BLaER1 treated with 17β-estradiol and CSF1 and Interleukin-3, amounts not matched to agents 10 nM and 100 nM (cell line): ENCODE results near the gene FAM180B.
A peak's percentile ranks its signal among the peaks of the same experiment; 100 is the strongest.
"Not testable (repeated sequence)": the region's sequence is repeated elsewhere in the genome, so short reads cannot be mapped to it uniquely, and the experiment has no call there.

Source experiments
- H3K27ac ChIP-seq, 11 experiments: shearing (Covaris generic); formaldehyde crosslinking; 2 replicates each; pipeline ENCODE4 v1.8.1; 2022
- H3K27me3 ChIP-seq, 11 experiments: shearing (Covaris generic); formaldehyde crosslinking; 2 replicates each; pipeline ENCODE4 v1.8.1; 2022
- H3K36me3 ChIP-seq, 11 experiments: shearing (Covaris generic); formaldehyde crosslinking; 2 replicates each; pipeline ENCODE4 v1.8.1; 2022
- H3K4me1 ChIP-seq, 10 experiments: shearing (Covaris generic); formaldehyde crosslinking; 2 replicates each; pipeline ENCODE4 v1.8.1; 2022
- H3K4me2 ChIP-seq, 11 experiments: shearing (Covaris generic); formaldehyde crosslinking; 2 replicates each; pipeline ENCODE4 v1.8.1; 2022
- H3K4me3 ChIP-seq, 10 experiments: shearing (Covaris generic); formaldehyde crosslinking; 2 replicates each; pipeline ENCODE4 v1.8.1; 2022
- H3K9ac ChIP-seq, 11 experiments: shearing (Covaris generic); formaldehyde crosslinking; 2 replicates each; pipeline ENCODE4 v1.8.1; 2022
- H3K9me3 ChIP-seq, 11 experiments: shearing (Covaris generic); formaldehyde crosslinking; replicated peaks in 1 of 11; 2 replicates each; pipeline ENCODE4 v1.8.1; 2022
- H4K20me1 ChIP-seq, 11 experiments: shearing (Covaris generic); formaldehyde crosslinking; 2 replicates each; pipeline ENCODE4 v1.8.1; 2022
- Cebpa-rat ChIP-seq, 11 experiments: shearing (Covaris generic); IDR thresholded peaks; 2 replicates each; pipeline ENCODE4 v1.8.1; 2022

FAM180B gene

DNA sequence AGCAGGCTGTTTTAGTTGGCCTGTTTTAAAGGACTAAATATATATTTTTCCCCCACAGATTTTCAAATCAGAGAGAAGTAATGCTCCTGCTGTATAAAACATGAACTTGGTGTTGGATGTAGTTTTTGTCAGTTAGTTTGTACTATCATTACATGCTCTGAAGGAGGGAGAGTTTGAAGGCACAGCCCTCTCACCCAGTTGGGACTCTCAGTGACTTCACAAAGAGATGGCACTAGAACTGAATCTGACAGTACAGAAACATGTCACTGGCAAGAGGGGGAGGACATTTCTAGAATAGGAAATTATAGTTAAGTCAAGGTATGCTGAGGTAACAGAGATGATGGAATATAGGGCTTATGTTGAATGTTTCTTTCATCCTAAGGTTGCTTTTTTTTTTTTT lies 28.8 kb downstream of the FAM180B start:
- Histone ChIP-seq H3K4me3 (no peak overlapping the region), H4K20me1 (no peaks in the 10 kb centered on the region; a peak in 2 of 22 replicates), H3K4me2 (no peak overlapping the region), H3K9me3 (no peaks in the 10 kb centered on the region), H3K36me3 (peaks cover 44 to 62% (median 50%) of the 10 kb centered on the region in 11 experiments), H3K4me1 (peaks cover 27 to 51% (median 32%) of the 10 kb centered on the region in 10 experiments), H3K27ac (no peak overlapping the region), H3K27me3 (no peaks in the 10 kb centered on the region), H3K9ac (no peak overlapping the region)
- TF ChIP-seq Cebpa-rat (IDR thresholded peaks at IDR 0.05) = no peak

GRCh38 chr11:47616726-47617416 lies 30.4 kb downstream of the FAM180B start:
- Histone ChIP-seq H3K27ac (no peak overlapping the region), H3K4me3 (no peak overlapping the region), H3K4me1 (peaks cover 12 to 34% (median 17%) of the 10 kb centered on the region in 10 experiments), H3K4me2 (0 out of 22 replicates have a peak overlapping the region, but pooled peaks of 1 of the 11 experiments have one; percentile 21), H3K9me3 (no peaks in the 10 kb centered on the region), H3K27me3 (no peaks in the 10 kb centered on the region), H3K36me3 (peaks cover 58 to 69% (median 61%) of the 10 kb centered on the region in 11 experiments), H3K9ac (peak overlapping the region in 1 of 11 experiments; percentile 52; a peak in 1 of 22 replicates), H4K20me1 (peaks cover 0 to 3% (median 0%) of the 10 kb centered on the region in 11 experiments; a peak in 2 of 22 replicates)
- no peak for TF ChIP-seq Cebpa-rat (IDR thresholded peaks at IDR 0.05)

DNA sequence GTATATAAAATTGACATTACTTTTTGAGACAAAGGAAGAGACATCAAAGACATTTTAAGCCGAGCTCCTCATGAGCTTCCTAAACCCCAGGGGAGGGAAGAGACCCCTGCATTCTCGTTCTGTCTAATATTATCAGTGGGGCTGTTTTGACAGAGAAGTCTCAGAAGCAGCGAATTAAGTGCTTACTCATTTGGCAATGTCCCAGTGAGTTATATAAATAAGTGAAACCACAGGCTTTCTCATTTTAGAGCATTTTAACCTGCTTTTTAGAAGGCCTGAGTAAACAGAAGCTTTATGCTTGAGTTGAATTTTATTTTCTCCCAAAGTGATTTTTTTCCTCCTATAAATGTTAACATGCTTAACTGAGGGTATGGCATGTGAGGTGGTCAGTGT lies 30.9 kb downstream of the FAM180B start:
- H3K4me2 ChIP-seq = peak overlapping the region in 2 of 11 experiments; percentile 2 to 21; a peak in 2 of 22 replicates
- H3K9me3 ChIP-seq = no peaks in the 10 kb centered on the region
- no peak overlapping the region for H3K4me3 ChIP-seq
- H4K20me1 ChIP-seq = peaks cover 0 to 4% (median 0%) of the 10 kb centered on the region in 11 experiments; a peak in 1 of 22 replicates
- peaks cover 7 to 29% (median 12%) of the 10 kb centered on the region in 10 experiments; a peak in 18 of 20 replicates for H3K4me1 ChIP-seq
- peak overlapping the region in 2 of 11 experiments; percentile 14 to 52; a peak in 1 of 22 replicates for H3K9ac ChIP-seq
- TF ChIP-seq Cebpa-rat (IDR thresholded peaks at IDR 0.05) = no peak
- H3K36me3 ChIP-seq = peaks cover 63 to 74% (median 66%) of the 10 kb centered on the region in 11 experiments
- H3K27me3 ChIP-seq = no peaks in the 10 kb centered on the region
- H3K27ac ChIP-seq = no peak overlapping the region

- H3K4me3 ChIP-seq = no peak overlapping the region
- peaks cover 0 to 10% (median 0%) of the 10 kb centered on the region in 11 experiments; a peak in 2 of 22 replicates for H4K20me1 ChIP-seq
- peaks cover 98 to 100% (median 100%) of the 10 kb centered on the region in 11 experiments for H3K36me3 ChIP-seq
- no peaks in the 10 kb centered on the region for H3K27me3 ChIP-seq
- H3K27ac ChIP-seq = no peak overlapping the region
- TF ChIP-seq Cebpa-rat (IDR thresholded peaks at IDR 0.05) = no peak
- peaks cover 0 to 14% (median 8%) of the 10 kb centered on the region in 10 experiments; a peak in 8 of 20 replicates for H3K4me1 ChIP-seq
- no peaks in the 10 kb centered on the region for H3K9me3 ChIP-seq
- H3K4me2 ChIP-seq = no peak overlapping the region
- no peak overlapping the region for H3K9ac ChIP-seq
Measured at GRCh38 chr11:47620836-47621378, 34.4 kb downstream of the FAM180B start.

DNA sequence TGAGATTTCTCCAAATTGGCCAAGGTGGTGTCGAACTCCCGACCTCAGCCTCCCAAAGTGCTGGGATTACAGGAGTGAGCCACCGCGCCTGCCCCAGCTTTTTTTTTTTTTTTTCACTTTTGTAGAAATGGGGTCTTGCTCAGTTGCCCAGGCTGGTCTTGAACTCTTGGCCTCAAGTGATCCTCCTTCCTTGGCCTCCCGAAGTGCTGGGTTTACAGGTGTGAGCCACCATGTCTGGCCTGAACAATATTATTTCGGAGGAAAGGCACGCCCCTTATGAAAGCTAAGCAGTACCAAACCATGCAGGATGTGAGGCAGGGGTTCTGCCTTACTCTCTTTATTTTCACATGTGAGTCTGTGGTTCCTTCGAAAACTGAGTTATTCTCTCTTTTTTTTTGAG lies 39.8 kb downstream of the FAM180B start:
- H3K27ac ChIP-seq = no peak overlapping the region
- H3K4me2 ChIP-seq = no peak overlapping the region
- no peaks in the 10 kb centered on the region for H3K4me1 ChIP-seq
- H3K36me3 ChIP-seq = peaks cover 100% of the 10 kb centered on the region in 11 experiments
- H3K4me3 ChIP-seq = no peak overlapping the region
- H4K20me1 ChIP-seq = peaks cover 0 to 17% (median 0%) of the 10 kb centered on the region in 11 experiments; a peak in 1 of 22 replicates
- H3K27me3 ChIP-seq = no peaks in the 10 kb centered on the region
- no peak for TF ChIP-seq Cebpa-rat (IDR thresholded peaks at IDR 0.05)
- H3K9me3 ChIP-seq = no peaks in the 10 kb centered on the region
- H3K9ac ChIP-seq = no peak overlapping the region

GRCh38 chr11:47628026-47628425 lies 41.5 kb downstream of the FAM180B start:
- Histone ChIP-seq H3K27ac (no peak overlapping the region), H4K20me1 (peaks cover 0 to 26% (median 0%) of the 10 kb centered on the region in 11 experiments; a peak in 1 of 22 replicates), H3K4me2 (no peak overlapping the region), H3K36me3 (peaks cover 100% of the 10 kb centered on the region in 11 experiments), H3K9ac (no peak overlapping the region), H3K9me3 (no peaks in the 10 kb centered on the region), H3K4me1 (no peaks in the 10 kb centered on the region), H3K27me3 (no peaks in the 10 kb centered on the region), H3K4me3 (no peak overlapping the region)
- TF ChIP-seq Cebpa-rat (IDR thresholded peaks at IDR 0.05) = no peak

DNA sequence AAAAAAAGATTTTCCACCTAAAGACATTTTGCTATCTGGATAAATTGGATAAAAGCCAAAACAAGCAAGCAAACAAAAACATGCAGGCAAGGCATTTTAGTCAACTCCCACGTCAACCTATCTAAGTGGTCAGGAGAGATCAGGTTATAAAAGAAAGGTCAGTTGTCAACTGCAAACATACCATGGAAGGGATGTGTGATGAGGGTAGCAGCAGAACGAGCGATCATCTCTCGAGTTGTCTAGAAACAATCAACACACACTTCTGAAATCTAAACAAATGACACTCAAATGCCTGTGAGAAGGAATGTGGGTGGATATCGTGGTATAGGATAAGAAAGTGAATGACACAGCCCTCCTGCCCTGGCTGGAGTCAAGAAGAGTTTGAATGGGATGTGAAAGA lies 45.0 kb downstream of the FAM180B start:
- H3K27ac ChIP-seq = no peak overlapping the region
- peaks cover 95 to 99% (median 99%) of the 10 kb centered on the region in 11 experiments for H3K36me3 ChIP-seq
- no peaks in the 10 kb centered on the region for H3K27me3 ChIP-seq

GRCh38 chr11:47636331-47636730 lies 49.9 kb downstream of the FAM180B start:
- H3K27ac ChIP-seq, H3K4me3 ChIP-seq, H3K9ac ChIP-seq, H3K4me2 ChIP-seq, H3K27me3 ChIP-seq, H3K9me3 ChIP-seq: not testable (repeated sequence)
- Histone ChIP-seq H4K20me1 (peaks cover 0 to 31% (median 11%) of the 10 kb centered on the region in 11 experiments; a peak in 10 of 22 replicates), H3K4me1 (peaks cover 10 to 15% (median 11%) of the 10 kb centered on the region in 10 experiments), H3K36me3 (peaks cover 79 to 97% (median 83%) of the 10 kb centered on the region in 11 experiments)

More for the DNA sequence above, 45.0 kb downstream of the FAM180B start:
- no peak for TF ChIP-seq Cebpa-rat (IDR thresholded peaks at IDR 0.05)
- no peak overlapping the region for H3K9ac ChIP-seq
- peaks cover 0 to 19% (median 0%) of the 10 kb centered on the region in 11 experiments; a peak in 2 of 22 replicates for H4K20me1 ChIP-seq
- H3K4me3 ChIP-seq = no peak overlapping the region
- no peak overlapping the region for H3K4me2 ChIP-seq
- H3K4me1 ChIP-seq = no peaks in the 10 kb centered on the region
- H3K9me3 ChIP-seq = no peaks in the 10 kb centered on the region
